ENCODE measurements around the gene SLC7A5. TPM values are rescaled to one million over a fixed set of nuclear protein-coding genes. Genes with fewer than 3 reads are reported as not detected.
"Not testable (repeated sequence)": the region's sequence is repeated elsewhere in the genome, so short reads cannot be mapped to it uniquely, and the experiment has no call there.

The SLC7A5 gene
- total RNA-seq, 2 donors from 2014 or later: 8.4 to 18.4 TPM

DNA sequence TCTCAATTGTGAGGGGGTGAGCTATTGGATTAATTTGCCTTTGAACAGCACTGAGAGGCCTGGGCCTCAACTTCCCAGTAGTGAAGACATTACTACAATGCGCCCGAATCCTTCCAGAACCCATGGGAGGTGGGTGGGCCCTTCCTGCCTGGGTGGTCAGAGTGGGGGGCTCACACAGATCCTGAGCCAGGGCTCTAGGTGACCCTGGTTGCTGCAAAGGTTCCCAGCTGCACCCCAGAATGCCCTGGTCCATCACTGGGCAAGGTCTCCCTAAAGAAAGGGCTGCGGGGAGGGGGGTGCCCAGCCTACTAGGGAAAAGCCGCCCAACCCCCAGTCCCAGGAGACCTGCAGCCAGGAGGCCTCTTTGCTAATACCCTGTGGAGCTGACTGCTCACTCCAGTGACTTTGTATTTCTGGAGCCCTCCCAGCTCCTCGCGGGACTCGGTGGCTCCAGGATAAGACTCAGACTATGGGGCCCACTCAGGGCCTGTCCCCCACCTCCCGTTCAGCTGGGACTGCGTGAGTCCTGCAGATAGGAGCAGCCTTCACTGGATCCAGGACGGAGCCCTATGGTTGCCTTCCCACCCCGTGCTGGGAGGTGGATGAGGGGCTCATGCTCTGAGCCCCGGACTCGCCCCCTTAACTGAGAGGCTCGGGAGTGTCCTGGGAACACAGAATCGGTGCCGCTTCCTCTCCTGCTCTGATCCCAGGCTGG is 40.2 kb downstream of the SLC7A5 start:
- ATAC-seq (no peak), DNase-seq (no peak)
- intact Hi-C loops (cut with DNase I): no loop called here

DNA sequence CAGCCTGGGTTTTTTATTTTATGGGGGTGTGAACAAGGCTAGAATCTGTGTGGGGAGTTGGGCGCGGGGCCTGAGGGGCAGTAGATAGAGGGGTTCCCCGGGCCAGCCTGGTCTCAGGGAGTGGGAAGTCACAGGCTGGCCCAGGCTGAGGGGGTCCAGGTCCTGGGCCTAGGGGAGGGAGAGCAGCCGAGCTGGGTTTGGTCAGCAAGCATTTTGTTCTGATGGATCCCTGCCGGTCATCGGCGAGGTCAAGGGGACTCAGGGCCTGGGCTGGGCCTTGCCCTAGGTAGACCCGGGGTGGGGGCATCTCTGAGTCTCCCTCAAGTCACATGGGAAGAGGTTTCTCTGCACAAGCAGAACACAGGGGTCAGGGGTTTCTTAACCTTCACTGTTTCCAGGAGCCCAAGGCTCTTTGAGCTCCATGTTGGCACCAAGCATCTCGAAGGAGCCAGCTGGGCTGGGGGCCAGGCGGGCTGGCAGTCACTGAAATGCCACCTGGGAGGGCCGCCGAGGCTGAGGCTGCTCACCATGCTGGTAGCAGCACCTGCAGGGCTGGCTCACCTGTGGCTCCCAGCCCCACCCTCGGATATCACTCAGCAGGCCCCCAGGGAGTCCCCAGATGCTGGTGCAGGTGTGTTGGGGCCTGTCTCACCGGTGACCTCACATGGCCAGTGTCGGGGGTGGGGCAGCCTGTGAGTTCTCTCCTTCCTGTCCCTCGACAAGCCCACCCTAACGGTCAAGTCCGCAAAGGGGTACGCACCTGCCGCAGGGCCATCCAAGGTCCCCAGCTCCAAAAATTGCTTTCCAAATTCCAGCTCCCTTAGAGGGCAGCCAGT is 41.0 kb downstream of the SLC7A5 start:
- intact Hi-C loops (cut with DNase I): no loop called here
- no peak for ATAC-seq
- no peak for DNase-seq

DNA sequence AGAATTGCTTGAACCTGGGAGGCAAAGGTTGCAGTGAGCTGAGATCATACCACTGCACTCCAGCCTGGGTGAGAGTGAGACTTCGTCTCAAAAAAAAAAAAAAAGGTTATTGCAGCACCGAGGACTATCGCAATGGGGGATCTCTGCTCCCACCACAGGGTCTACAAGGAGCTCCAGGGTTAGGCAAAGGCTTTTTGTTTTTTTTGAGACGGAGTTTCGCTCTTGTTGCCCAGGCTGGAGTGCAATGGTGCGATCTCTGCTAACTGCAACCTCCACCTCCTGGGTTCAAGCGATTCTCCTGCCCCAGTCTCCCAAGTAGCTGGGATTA is 41.8 kb downstream of the SLC7A5 start:
- DNase-seq; ATAC-seq; intact Hi-C loops (cut with DNase I): not testable (repeated sequence)

DNA sequence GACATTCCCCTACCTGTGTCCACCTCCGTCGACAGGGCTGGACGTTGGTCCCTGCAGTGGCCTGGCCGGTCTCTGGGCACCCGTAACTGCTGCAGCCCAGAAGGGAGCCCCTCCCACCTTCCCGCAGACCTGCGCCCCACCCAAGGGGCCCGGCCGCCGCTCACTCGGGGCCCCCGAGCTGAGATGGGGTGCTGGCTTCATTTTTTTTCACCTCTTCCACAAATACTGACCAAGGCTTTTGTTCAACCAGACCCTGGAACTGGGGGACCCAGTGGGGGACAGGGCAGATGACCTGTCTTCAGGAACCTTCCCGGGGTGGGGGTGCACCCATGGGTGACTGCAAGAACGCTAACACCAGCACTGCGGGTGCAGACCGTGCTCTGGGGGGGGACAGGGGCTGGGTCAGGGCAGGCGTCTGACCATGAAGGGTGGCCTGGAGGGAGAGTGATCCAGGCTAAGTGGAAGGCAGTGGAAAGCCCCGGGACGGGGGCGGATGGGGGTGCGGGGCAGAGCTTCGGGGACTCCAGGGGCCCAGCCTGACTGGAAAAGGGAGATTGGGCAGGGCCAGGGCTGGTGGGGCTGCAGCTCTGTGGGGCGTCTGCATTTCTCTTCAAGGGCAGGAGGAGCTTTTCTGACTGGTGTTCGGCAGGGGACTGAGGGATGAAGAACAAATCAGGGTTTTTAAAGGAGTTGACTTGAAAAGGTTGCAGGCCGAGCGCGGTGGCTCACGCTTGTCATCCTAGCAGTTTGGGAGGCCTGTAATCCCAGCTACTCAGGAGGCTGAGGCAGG is 42.3 kb downstream of the SLC7A5 start:
- DNase-seq (no peak), ATAC-seq (no peak)
- intact Hi-C loops (cut with DNase I): no loop called here

DNA sequence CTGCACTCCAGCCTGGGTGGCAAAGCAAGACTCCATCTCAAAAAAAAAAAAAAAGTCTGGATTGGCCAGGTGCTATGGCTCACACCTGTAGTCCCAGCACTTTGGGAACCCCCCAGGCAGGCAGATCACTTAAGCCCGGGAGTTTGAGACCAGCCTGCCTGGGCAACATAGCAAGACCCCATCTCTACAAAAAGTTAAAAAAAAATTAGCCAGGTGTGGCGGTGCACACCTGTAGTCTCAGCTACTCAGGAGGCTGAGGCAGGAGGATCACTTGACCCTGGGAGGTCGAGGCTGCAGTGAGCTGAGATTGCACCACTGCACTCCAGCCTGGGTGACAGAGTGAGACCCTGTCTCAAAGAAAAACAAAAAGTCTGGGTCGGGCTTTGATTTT is 42.9 kb downstream of the SLC7A5 start:
- intact Hi-C loops (cut with DNase I); ATAC-seq; DNase-seq: not testable (repeated sequence)

DNA sequence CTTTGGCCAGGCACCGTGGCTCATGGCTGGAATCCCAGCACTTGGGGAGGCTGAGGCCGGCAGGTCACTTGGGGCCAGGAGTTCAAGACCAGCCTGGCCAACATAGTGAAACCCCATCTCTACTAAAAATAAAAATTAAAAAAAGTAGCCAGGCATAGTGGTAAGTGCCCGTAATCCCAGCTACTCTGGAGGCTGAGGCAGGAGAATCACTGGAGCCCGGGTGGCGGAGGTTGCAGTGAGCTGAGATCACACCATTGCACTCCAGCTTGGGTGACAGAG is 43.5 kb downstream of the SLC7A5 start:
- DNase-seq; intact Hi-C loops (cut with DNase I): not testable (repeated sequence)

DNA sequence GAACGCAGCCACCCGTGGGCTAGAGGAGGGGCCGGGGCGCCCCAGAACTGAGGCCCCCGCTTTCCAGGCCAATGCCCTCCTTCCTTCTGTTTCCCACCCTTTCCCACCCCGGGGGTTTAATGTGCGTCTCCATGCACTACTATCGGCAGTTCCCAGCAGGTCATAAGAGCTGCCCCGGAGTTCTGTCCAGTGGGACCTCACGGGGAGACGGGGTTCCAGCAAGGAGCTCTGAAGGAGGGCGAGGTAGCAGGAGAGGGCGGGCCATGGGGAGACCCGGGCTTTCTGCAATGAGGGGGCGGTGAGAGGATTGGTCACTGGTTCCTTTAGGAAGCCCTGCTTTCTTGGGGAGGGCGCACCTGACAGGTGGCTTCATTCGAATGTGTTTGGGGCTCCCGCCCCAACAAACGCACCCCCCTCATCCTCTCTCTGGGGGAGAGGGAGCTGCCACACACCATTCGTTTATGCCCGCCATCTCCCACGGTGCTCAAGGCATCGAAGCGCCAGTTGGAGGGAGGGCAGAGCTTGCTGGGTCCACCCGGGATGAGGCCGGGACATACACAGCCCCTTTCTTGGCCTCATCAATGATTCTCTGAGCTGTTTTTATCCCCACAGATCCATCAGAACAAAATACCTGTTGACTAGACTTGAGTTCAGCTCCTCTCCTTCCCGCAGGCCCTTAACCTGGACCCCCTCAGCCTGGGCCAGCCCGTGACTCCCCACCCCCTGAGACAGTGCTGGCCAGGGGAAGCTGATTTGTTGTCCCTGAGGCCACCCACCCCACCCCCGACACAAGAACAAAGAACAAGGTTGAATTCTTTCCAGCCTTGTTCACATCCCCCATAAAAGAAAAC is 44.1 kb downstream of the SLC7A5 start:
- DNase-seq (no peak), ATAC-seq (no peak)
- intact Hi-C loops (cut with DNase I): no loop called here

More for the DNA sequence above, 43.5 kb downstream of the SLC7A5 start:
- not testable (repeated sequence) for ATAC-seq

DNA sequence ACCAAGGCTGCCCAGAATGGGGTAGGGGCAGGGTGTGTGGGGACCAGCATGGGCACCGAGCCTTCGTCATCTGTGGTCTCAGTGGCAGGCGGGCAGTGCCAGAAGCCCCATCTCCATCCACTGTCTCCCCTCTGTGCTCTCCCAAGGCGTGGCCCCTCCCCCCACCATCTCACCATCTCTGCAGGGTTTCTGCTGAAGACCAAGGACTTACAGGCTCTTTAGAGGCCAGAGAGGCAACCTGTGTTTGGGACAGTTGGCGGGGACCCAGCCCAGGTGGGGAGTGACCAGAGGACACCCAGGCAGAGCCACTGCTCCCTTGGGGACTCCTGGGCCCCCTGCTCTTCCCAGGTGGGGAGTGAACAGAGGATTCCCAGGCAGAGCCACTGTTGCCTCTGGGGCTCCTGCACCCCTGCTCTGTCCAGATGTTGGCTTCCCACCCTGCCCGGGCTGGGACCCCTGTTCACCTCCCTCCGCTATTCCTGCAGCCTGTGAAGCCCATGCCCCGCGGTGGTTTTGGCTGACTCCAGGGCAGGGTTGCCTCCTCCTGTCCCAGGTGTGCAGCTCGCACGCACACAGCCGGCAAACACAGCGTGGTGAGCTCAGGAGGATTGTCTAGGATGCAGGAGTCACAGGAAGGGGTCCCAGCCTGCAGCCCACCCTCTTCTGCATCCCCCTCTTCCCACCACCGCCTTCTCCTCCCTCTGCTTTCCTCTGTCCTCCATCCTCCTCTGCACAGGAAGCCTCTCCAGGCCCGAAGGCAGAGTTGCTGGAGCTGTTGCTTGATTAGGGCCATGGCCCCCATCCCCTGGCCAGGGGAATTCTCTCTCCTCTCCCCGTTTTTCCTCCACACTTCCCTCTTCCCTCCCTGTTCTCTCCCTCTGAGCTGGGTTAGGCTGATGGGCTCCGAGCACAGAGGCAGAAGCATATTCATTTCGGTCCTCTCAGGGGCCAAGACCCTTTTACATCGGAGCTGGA is 45.0 kb downstream of the SLC7A5 start:
- intact Hi-C loops (cut with DNase I): no loop called here
- DNase-seq: no peak
- no peak for ATAC-seq

DNA sequence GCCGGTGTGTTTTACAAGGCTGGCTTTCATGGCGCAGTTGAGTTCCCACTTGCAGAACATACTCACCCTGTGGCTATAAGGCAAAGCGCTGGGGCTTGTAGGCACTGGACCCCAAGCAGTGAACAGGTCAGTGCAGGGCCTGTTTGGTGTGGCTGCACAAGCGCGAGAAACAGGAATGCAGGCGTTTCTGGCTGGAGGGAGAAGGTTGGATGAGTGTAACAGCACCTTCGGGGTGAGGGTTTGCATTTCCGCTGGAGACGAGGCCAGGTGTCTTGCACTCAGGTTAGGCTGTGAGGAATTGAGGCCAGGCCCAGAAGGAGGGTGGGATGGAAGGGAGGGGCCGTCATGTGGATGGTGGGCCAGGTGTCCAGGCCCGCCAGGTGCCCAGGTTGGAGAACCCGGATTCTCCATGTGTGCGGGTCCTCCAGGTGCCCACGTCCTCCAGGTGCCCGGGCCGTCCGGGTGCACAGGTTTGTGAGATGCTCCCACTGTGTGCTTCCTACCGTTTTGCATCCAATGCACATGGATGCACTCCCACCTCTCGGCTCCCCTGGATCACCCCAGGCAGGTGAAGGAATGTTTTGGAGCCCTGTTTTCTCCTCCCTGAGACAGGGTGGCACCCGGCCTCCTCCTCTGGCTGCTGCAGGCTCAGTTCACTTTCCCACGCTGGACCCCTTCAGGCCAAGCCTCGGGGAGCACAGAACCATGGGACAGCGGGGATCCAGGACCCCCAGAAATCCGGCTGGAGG is 46.0 kb downstream of the SLC7A5 start:
- ATAC-seq (no peak), DNase-seq (no peak)
- intact Hi-C loops (cut with DNase I): no loop called here

DNA sequence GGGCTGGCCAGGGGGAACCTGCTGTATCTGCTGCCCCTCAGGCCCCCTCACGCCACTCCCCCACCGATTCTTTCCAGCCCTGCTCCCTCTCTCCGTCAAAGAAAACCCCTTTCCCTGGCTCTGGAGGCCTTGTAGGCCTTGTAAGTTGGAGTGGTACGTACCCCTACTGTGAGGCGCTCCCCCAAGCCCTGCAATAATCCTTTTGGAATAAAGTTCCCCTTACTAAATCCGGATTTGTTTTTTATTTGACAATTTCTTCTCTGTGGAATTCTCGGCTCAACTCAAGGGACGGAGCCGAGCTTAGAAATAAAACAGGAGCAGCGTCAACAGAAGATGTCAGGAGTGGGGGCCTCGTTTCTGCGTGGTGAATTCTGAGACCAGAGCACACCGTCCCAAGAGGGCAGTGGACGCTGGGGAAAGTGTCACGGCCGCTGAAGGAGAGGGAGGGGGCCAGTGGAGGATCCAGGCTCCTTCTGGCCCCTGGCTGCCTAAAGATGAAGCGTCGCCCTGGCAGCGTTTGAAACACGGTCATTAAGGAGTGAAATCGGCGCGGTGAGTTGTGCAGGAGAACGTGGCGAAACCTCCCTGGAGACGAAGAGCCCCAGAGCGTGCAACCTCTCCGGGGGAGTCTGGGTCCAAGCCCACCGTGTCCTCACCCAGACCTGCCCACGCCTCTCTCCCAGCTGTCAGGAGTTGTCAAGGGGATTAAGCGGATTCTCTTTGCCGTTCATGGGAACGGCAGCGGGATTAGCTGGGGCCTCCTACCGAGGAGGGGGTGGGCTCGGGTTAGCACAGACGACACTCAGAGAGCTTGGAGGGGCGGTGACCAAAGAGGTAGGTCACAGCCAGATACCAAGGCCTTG is 47.0 kb downstream of the SLC7A5 start:
- intact Hi-C loops (cut with DNase I): no loop called here
- ATAC-seq (no peak), DNase-seq (no peak)

DNA sequence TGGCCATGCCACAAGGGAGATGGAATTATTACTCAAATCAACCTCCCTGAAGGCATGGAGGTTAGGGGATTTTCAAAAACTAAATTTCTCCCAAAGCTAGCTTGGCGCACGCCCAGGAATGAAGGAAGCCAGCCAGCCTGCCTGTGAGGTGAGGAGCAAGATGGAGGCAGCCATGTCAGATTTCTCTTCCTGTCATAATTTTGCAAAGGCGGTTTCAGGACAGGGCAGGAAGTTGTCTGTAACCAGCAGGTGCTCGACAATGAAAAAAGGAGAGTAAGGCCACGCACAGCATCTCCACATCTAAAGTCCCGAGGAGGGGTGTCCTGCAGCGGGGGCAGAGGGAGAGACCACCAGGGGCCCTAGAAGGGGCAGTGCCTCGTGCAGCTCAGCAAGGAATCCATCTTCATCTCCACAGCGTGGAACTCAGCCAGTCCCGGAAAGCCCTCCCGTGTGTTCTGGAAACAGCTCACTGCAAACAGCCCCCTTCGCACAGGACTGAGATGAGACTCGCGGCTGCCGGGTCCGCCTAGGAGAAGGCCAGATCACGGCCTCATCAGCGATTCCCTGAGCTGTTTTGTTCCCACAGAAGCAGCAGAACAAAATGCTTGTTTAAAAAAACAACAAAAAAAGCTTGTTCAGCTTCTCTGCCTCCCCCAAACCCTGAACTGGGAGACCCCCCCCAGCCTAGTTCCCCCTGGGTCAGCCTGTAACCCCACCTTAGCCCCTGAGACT is 47.8 kb downstream of the SLC7A5 start:
- DNase-seq: no peak
- intact Hi-C loops (cut with DNase I): no loop called here
- no peak for ATAC-seq

DNA sequence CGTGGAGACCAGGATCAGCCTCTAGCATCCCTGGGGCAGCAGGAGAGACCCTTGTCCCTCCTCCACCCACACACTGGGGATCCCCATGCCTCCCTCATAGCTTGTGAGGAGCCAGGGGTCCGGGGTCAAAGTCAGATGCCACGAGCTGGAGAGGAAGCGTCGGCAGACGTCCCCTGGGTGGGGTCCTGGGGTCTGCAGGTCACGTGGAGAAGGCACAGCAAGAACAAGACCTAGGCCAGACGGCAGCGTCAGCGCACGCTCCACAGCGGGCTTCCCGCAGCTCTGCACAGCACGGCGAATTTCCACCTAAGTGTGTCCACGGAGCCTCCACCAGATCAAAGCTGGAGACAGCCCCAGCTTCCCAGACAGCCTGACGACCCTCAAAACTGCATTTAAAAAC is 49.3 kb downstream of the SLC7A5 start:
- intact Hi-C loops (cut with DNase I): no loop called here
- DNase-seq (no peak), ATAC-seq (no peak)

DNA sequence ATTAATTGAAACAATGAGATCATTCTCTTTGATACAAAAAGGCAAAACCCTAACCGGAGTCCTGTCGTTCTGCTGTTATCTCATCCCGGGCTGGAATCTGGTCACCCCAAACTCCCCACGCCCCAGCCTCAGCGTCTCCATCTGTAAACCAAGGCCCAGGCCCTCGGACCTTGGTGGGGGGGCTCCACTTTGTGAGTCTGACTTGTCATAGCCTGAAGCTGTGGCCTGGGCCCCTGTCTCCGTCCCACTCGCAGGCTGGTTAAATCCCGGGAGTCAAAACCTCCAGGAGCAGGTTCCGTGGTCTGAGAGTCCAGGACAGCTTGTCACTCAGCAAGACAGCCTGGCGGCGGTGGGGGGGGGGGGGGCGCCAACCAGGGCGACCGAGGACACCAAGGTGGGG is 50.0 kb downstream of the SLC7A5 start:
- DNase-seq (no peak), ATAC-seq (no peak)

DNA sequence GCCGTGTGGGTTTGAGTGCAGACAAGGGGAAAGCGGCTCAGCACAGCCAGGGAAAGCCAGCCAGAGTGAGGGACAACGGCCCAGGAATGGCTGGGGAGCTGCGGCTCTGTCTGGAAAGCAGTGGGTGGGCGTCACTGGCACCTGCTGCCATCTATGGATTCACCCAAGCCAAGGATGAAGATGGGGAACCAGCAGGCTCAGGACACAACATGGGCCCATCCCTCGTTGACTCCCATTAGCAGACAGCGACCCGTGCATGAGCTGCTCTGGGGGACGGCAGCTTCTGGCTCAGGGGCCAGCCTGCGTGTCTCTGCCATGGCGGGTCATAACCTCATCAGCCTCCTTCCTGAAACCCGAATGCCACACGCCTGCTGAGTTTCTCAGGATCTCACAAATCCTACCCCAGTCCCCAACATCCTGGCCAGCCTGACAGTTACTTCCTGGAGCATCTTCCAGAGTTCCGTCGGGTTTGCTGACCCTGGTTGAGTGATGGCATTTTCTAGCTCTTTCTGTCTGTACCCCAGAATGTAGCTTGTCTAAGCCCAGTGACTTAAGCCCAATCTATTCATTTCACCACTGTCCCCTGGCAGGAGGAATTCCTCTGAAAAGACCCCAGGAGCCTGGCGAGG is 50.7 kb downstream of the SLC7A5 start:
- DNase-seq (no peak), ATAC-seq (no peak)
- intact Hi-C loops (cut with DNase I): no loop called here

More for the DNA sequence above, 50.0 kb downstream of the SLC7A5 start:
- intact Hi-C loops (cut with DNase I): no loop called here

DNA sequence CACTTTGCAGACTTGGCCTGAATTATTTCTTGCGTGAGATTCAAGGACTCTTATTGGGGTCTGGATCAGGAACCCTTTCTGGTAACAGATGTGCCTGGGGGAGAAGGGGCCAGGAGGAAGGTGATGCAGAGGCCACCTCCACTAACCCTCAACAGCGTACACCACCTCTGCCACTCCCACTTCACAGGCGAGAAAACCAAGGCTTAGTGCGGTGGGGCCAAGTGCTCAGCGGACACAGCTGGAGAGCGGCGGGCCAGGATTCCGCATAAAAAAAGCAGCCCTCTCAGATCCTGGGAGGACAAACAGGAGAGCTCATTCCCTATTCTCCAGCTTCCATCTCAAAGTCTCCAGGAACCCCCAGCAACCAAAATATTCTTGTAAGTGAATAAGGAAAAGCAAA is 51.4 kb downstream of the SLC7A5 start:
- DNase-seq (no peak), ATAC-seq (no peak)
- intact Hi-C loops (cut with DNase I): no loop called here

Data from left cardiac atrium (tissue), 4 donors.